Mammary epithelial cell (primary cell): ENCODE results near the gene CPXM2.

ENCODE experiments used
- CTCF ChIP-seq, 2 donors: IDR thresholded peaks in 1 of 2; conservative IDR thresholded peaks in 1 of 2; 2 replicates each; pipeline ENCODE4 v1.5.1; 2011 to 2012; ENCODE audit warnings: inconsistent platforms in 2 of 2, low read length in 2 of 2, mild to moderate bottlenecking in 2 of 2, control low read depth in 1 of 2, low read depth in 1 of 2; ENCODE audit not compliant: insufficient read depth in 1 of 2; ENCODE audit errors: extremely low read depth in 1 of 2
- EZH2 ChIP-seq: IDR thresholded peaks from 2 replicates; pipeline ENCODE4 v1.6.1; 2012; ENCODE audit warnings: low read length, inconsistent platforms, borderline replicate concordance

GRCh38 chr10:123782549-123782948 is 109.1 kb downstream of the CPXM2 start:
- TF ChIP-seq CTCF (conservative IDR thresholded peaks at IDR 0.05 in 1 of 2, IDR thresholded peaks at IDR 0.05 in 1 of 2; ENCODE audit: extremely low read depth in 1 of 2, insufficient read depth in 1 of 2, low read depth in 1 of 2, low read length in 2 of 2) (no peak), EZH2 (no peak)
